Activated naive CD4-positive, alpha-beta T cell treated with anti-CD3 and anti-CD28 coated beads, Interleukin-2, amount 50 U/mL, for 72 hours (primary cell): ENCODE results near the gene STON1. TPM values are rescaled to one million over a fixed set of nuclear protein-coding genes. Genes with fewer than 3 reads are reported as not detected.
"Not testable (repeated sequence)": the region's sequence is repeated elsewhere in the genome, so short reads cannot be mapped to it uniquely, and the experiment has no call there.

ENCODE experiments used
- ATAC-seq, 2 donors: fragments of 150-1000 bp; cut with Tn5 transposase; 2 replicates each; pipeline ENCODE4 v1.10.0; 2021; ENCODE audit warnings: mild to moderate bottlenecking in 2 of 2, moderate library complexity in 2 of 2
- DNase-seq, 2 donors: peaks; one replicate each; pipeline ENCODE4 v3.0.0; 2021 to 2022; ENCODE audit warnings: low spot score in 2 of 2
- H3K27ac Mint-ChIP-seq, 2 donors: one replicate each; pipeline ENCODE4 v1.8.0; 2022; ENCODE audit warnings: mild to moderate bottlenecking in 2 of 2, mixed read lengths in 2 of 2
- H3K36me3 Mint-ChIP-seq, 2 donors: one replicate each; pipeline ENCODE4 v1.8.0; 2022; ENCODE audit warnings: mixed read lengths in 2 of 2
- H3K9me3 Mint-ChIP-seq, 2 donors: one replicate each; pipeline ENCODE4 v1.8.0; 2022; ENCODE audit warnings: mixed read lengths in 2 of 2
- total RNA-seq, 2 donors: library from RNA; stranded (reverse); gene quantifications; one replicate each; pipeline ENCODE4 v1.2.3, GENCODE V29; 2022

STON1 gene
- total RNA-seq, 2 donors from 2014 or later = 0.27 to 2.4 TPM

DNA sequence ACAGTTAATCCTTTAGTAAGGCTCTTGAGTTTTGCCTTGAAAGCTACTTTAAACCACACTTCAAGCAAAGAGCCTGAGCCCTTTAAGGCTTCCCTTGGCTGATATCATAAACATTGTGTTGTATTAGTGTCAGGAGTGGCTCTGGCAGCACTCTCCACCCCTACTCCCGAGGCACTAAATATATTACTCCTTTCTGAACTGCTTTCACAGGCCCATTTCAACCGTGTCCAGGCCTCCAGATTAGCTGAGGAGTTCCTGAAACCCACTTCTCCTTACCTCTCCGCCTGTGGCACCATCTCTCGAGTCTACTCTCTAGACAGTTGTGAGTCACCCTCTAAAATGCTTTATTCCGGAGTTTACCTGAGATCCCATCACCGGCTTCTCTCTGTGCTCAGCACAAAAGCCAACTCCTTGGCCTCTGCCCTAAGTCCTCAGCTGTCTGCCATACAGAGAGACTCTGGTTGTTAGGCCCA, 14.4 kb upstream of the STON1 start:
- Mint-ChIP-seq H3K36me3 (peaks cover 15 to 16% of the 10 kb centered on the region in 2 donors), H3K9me3 (no peaks in the 10 kb centered on the region)

DNA sequence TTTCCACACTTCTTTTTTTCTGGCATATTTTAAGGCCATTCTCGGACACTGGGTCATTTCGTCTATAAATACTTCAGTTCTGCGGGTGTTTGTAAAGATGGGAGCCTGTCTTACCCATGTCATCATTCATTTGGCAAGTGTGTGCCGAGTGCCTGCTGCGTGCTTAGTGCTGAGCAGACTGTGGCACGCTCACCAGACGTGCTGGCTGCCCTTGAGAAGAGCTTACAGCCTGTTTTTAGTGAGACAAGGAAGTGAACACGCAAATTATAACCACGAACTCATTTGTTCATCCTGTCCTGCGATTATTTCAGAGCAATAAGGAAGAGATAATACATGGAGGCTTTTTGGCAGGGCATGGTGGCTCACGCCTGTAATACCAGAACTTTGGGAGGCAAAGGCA, 10.4 kb upstream of the STON1 start:
- peak overlapping the region in 1 of 2 donors; percentile 6 for H3K27ac Mint-ChIP-seq
- no peak for ATAC-seq

More for the DNA sequence above, 14.4 kb upstream of the STON1 start:
- DNase-seq (no peak), ATAC-seq (no peak)
- H3K27ac Mint-ChIP-seq = peak overlapping the region in 1 of 2 donors; percentile 62

GRCh38 chr2:48524756-48525155, 5.2 kb upstream of the STON1 start:
- ATAC-seq, DNase-seq, H3K9me3 Mint-ChIP-seq, H3K27ac Mint-ChIP-seq: not testable (repeated sequence)
- H3K36me3 Mint-ChIP-seq = peaks cover 13% of the 10 kb centered on the region in 2 donors

More for the DNA sequence above, 10.4 kb upstream of the STON1 start:
- Mint-ChIP-seq H3K9me3 (no peaks in the 10 kb centered on the region), H3K36me3 (peaks cover 18 to 20% of the 10 kb centered on the region in 2 donors)
- DNase-seq = no peak

DNA sequence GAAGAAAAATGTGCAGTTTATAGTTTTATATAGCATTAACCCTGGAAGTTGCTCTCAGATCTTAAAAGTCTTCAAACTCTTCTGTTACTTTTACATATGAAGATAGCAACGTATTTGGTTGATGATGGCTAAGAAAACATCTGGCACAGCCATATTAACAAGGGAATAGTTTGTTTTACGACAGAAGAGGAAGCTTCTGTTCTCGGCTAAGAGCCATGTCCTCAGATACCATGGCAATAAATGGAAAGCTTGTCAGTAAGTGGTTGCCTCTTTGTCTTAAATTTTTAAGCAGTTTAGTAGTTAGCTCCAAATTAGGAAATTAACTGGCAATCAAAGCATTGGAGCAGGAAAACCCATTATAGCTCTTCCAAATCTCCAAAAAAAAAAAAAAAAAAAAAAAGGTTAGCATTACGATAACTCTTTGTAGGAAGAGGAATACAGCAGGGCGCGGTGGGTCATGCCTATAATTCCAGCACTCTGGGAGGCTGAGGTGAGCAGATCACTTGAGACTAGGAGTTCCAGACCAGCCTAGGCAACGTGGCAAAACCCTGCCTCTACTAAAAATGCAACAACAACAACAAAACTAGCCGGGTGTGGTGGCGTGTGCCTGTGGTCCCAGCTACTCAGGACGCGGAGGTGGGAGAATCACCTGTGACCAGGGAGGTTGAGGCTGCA, 4.5 kb upstream of the STON1 start:
- Mint-ChIP-seq H3K9me3 (no peaks in the 10 kb centered on the region), H3K27ac (no peak overlapping the region), H3K36me3 (peaks cover 11 to 12% of the 10 kb centered on the region in 2 donors)
- DNase-seq (no peak), ATAC-seq (no peak)

DNA sequence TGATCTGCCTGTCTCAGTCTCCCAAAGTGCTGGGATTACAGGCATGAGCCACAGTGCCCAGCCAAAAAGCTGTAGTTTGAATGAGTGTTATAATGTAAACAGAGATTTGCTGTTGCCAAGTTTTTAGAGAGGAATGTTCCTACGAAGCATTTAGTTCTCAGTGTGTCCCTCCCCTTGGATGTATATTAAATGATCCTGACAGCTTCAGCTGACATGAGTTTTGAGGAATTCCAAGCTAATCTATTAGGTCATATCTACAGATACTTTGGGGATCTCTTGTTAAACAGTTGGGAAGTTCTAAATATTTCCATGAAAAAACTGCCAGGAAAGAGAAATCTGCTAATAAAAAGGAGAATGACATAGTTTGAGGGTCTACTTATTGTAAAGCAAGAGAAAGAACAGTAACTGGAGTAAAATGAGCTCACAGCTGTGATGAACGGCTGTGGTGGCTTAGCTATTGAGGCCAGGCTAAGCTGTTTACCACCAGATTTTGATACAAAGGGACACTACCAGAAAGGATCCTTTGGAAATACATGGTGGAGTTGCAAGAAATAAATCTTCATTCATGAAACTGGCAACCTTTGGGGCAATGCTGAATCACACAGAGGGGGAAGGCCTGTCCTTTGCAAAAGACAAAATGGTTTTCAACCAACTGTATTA, 2.6 kb upstream of the STON1 start:
- Mint-ChIP-seq H3K27ac (no peak overlapping the region), H3K9me3 (no peaks in the 10 kb centered on the region), H3K36me3 (no peaks in the 10 kb centered on the region)
- ATAC-seq (peak in 1 of 2 donors; percentile 25), DNase-seq (no peak)

GRCh38 chr2:48528431-48528830, 1.5 kb upstream of the STON1 start:
- no peaks in the 10 kb centered on the region for H3K36me3 Mint-ChIP-seq
- no peaks in the 10 kb centered on the region for H3K9me3 Mint-ChIP-seq
- DNase-seq = no peak
- no peak overlapping the region for H3K27ac Mint-ChIP-seq
- no peak for ATAC-seq

- Mint-ChIP-seq H3K27ac (peak overlapping the region in 1 of 2 donors; percentile 49), H3K36me3 (no peaks in the 10 kb centered on the region), H3K9me3 (no peaks in the 10 kb centered on the region)
- ATAC-seq = no peak
- DNase-seq = no peak
These were observed 760 bp upstream of the STON1 start for GRCh38 chr2:48529194-48529593.

- H3K27ac Mint-ChIP-seq = peak overlapping the region; percentile 18 to 49
- peak in 1 of 2 donors; percentile 29 for ATAC-seq
These were observed 300 bp upstream of the STON1 start for GRCh38 chr2:48529676-48530032.

GRCh38 chr2:48531141-48531648, 1.2 kb downstream of the STON1 start:
- ATAC-seq = peak in 1 of 2 donors; percentile 4
- DNase-seq = no peak
- peak overlapping the region in 1 of 2 donors; percentile 42 for H3K27ac Mint-ChIP-seq
- no peaks in the 10 kb centered on the region for H3K9me3 Mint-ChIP-seq
- no peaks in the 10 kb centered on the region for H3K36me3 Mint-ChIP-seq

More at GRCh38 chr2:48529676-48530032, 300 bp upstream of the STON1 start:
- Mint-ChIP-seq H3K36me3 (no peaks in the 10 kb centered on the region), H3K9me3 (no peaks in the 10 kb centered on the region)
- no peak for DNase-seq

DNA sequence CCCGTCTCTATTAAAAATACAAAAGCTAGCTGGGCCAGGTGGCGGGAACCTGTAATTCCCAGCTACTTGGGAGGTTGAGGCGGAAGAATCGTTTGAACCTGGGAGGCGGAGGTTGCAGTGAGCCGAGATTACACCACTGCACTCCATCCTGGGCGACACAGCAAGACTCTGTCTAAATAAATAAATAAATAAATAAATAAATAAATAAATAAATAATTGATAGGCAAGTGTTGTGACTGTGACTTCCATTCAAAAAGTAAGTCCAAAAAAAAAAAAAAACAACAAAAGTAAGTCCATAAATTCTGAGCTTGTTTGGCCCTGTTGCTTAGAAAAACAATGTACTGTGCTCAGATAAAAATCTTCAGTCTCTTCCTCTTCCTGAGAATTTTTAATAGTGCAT, 2.2 kb downstream of the STON1 start:
- DNase-seq (no peak), ATAC-seq (no peak)
- Mint-ChIP-seq H3K27ac (no peak overlapping the region), H3K9me3 (no peaks in the 10 kb centered on the region), H3K36me3 (no peaks in the 10 kb centered on the region)

GRCh38 chr2:48532824-48533223, 2.9 kb downstream of the STON1 start:
- ATAC-seq (no peak), DNase-seq (no peak)
- H3K27ac Mint-ChIP-seq = no peak overlapping the region
- no peaks in the 10 kb centered on the region for H3K9me3 Mint-ChIP-seq
- H3K36me3 Mint-ChIP-seq = no peaks in the 10 kb centered on the region

DNA sequence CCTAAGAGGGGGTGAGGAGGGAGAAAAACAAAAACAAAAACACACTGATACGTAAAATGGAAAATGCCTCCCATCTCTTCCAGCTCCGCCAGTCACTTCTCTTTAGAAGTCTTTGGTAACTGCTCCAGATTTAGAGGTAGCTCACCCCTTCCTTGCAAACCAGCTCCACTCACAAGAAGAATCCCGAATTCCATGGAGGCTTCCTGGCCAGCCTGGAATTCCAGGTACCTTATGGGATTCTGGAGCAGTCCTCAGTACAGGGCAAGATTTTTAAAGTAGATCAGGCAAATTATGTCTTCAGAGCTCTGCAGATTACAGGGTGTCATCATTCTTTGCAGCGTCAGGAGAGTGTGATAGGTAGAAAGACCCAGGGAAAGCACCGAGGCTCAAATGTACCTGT, 4.8 kb downstream of the STON1 start:
- DNase-seq (no peak), ATAC-seq (no peak)
- H3K36me3 Mint-ChIP-seq = no peaks in the 10 kb centered on the region
- H3K27ac Mint-ChIP-seq = no peak overlapping the region
- H3K9me3 Mint-ChIP-seq = no peaks in the 10 kb centered on the region

DNA sequence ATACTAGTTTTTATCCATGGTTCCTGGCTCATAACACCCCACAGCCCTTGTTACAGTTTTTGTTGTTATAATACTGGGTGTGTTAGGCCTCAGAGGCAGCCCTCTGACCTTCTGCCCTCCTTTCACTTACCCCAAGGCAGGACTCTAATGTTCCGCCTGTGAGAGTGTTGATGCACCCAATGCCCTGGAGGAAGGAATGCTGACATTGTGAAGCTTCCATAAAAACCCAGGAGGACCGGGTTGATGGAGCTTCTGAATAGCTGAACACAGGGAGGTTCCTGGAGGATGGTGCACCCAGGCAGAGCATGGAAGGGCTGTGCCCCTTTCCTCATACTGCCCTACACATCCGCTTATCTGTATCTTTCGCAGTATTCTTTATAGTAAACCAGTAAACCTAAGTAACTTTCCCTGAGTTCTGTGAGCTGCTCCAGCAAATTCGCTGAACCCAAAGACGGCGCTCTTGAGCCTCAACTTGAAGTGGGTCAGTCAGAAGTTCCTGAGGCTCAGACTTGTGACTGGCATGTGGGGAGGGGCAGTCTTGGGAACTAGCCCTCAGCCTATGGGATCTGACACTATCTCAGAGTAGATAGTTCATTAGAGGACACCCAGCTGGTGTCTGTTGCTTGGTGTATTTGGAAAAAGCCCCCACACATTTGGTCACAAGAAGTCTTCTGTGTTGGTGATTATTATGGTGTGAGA, 10.4 kb downstream of the STON1 start:
- no peaks in the 10 kb centered on the region for H3K9me3 Mint-ChIP-seq

DNA sequence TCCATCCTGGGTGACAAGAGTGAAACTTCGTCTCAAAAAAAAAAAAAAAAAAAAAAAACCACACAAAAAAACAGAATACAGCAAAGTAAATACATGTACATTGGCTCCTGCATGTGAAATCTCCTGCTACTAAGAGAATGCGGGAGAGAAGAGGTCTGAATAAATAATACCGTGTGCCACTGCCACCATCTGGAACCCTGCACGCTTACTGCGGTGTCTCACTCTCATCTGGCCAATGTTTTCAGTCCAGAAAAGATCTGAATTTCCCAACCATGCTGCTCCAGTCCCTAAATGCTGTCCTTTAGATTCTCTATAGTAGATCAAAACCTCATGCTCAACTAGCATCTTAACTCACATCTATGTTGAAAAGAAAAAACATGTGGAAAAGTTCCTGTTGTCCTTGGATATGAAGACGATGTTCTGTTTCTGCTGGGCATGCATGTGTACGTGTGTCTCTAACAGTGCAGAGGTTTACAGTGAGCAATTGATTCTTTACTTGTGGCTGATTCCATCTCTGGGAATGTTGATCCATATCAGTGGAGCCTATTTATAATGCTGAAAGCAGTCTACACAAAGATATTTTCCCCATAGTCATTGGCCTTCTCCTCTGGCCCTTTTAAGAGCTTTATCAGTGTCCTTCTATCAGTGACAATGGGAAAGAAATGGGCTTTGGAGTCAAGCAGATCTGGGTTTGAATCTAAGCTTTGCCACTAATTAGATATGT, 11.9 kb downstream of the STON1 start:
- H3K36me3 Mint-ChIP-seq = no peaks in the 10 kb centered on the region
- H3K9me3 Mint-ChIP-seq = no peaks in the 10 kb centered on the region
- H3K27ac Mint-ChIP-seq = no peak overlapping the region
- DNase-seq (no peak), ATAC-seq (no peak)

More for the DNA sequence above, 10.4 kb downstream of the STON1 start:
- no peak overlapping the region for H3K27ac Mint-ChIP-seq
- ATAC-seq (no peak), DNase-seq (no peak)
- H3K36me3 Mint-ChIP-seq = no peaks in the 10 kb centered on the region

DNA sequence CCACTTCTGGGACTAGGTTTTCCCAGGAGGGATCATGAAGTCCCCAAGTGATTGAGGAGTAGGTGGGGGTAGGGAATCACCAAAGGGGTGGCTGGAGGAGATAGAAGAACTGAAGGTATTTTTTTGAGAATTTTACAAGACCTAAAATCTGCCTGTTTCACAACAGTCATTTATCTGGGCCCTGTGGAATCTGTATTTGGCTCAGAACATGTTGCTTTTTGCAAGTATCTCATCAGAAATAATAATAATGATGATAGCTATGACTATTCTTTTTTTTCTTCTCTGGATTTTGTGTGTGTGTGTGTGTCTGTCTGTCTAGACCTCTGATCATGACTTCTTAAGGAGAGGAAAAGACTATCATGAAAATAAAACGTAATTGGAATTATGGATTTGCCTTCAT, 13.9 kb downstream of the STON1 start:
- ATAC-seq = no peak
- H3K36me3 Mint-ChIP-seq = no peaks in the 10 kb centered on the region

GRCh38 chr2:48545244-48545643, 15.3 kb downstream of the STON1 start:
- ATAC-seq = no peak
- Mint-ChIP-seq H3K27ac (no peak overlapping the region), H3K9me3 (no peaks in the 10 kb centered on the region), H3K36me3 (no peaks in the 10 kb centered on the region)
- DNase-seq = no peak

More for the DNA sequence above, 13.9 kb downstream of the STON1 start:
- no peaks in the 10 kb centered on the region for H3K9me3 Mint-ChIP-seq
- no peak for DNase-seq
- no peak overlapping the region for H3K27ac Mint-ChIP-seq
